ENCODE results near the gene FREM1. TPM values are rescaled to one million over a fixed set of nuclear protein-coding genes. Genes with fewer than 3 reads are reported as not detected.

Gene FREM1
- total and polyA plus RNA-seq, 2 experiments from 2014 or later: 0.78 to 3.1 TPM

DNA sequence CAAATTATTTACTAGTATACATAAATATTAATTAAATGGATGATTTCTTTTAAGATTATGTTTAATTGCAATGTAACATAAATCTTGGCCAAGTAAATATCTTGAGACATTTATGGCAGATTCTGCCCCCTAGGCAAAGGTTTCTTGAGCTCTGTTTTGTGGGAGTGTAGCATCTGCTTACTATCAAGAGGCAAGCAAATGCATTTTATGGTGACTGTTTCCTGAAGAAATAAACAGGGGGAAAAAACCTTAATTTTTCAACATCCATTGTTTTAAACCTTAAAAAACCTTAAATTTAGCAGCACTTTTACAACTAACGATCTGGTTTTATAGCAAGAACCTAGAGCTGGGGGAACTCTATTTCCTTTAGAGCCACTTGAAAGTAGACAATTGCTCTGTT is 25.7 kb upstream of the FREM1 start:
- no peak overlapping the region for H3K4me2 ChIP-seq
- peaks cover 11% of the 10 kb centered on the region; the same call in 2 of the 3 replicates for H3K4me1 Mint-ChIP-seq
- H3K27me3 Mint-ChIP-seq (ENCODE audit: insufficient read depth, low read depth, poor library complexity): no peaks in the 10 kb centered on the region
- no peak overlapping the region for H2AFZ ChIP-seq
- H4K20me1 ChIP-seq (replicated peaks; ENCODE audit: insufficient read depth): no peaks in the 10 kb centered on the region
- H3K9me2 ChIP-seq (ENCODE audit: insufficient read depth): no peaks in the 10 kb centered on the region
- no peak overlapping the region for H3K4me3 ChIP-seq
- no peak overlapping the region for H3K4me3 Mint-ChIP-seq
- peaks cover 26% of the 10 kb centered on the region for H3K4me1 ChIP-seq (ENCODE audit: insufficient read depth)
- no peaks in the 10 kb centered on the region for H3K79me2 ChIP-seq (replicated peaks; ENCODE audit: insufficient read depth)
- H3K27ac Mint-ChIP-seq: no peak overlapping the region
- no peak for TF ChIP-seq POLR2AphosphoS5 (IDR thresholded peaks at IDR 0.05; ENCODE audit: low read depth)
- no peak for TF ChIP-seq ZNF114 (CRISPR knock-in tag; IDR thresholded peaks at IDR 0.05)
- TF ChIP-seq STAT1 (IDR thresholded peaks at IDR 0.05; ENCODE audit: unreplicated experiment): no peak
- no peak for TF ChIP-seq EZH2 (IDR thresholded peaks at IDR 0.05; ENCODE audit: low read depth, unreplicated experiment)
- TF ChIP-seq, protein P1, sequence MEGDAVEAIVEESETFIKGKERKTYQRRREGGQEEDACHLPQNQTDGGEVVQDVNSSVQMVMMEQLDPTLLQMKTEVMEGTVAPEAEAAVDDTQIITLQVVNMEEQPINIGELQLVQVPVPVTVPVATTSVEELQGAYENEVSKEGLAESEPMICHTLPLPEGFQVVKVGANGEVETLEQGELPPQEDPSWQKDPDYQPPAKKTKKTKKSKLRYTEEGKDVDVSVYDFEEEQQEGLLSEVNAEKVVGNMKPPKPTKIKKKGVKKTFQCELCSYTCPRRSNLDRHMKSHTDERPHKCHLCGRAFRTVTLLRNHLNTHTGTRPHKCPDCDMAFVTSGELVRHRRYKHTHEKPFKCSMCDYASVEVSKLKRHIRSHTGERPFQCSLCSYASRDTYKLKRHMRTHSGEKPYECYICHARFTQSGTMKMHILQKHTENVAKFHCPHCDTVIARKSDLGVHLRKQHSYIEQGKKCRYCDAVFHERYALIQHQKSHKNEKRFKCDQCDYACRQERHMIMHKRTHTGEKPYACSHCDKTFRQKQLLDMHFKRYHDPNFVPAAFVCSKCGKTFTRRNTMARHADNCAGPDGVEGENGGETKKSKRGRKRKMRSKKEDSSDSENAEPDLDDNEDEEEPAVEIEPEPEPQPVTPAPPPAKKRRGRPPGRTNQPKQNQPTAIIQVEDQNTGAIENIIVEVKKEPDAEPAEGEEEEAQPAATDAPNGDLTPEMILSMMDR (conservative IDR thresholded peaks at IDR 0.05; ENCODE audit: low read depth in 2 of 2): no peak
- H3F3A ChIP-seq (replicated peaks; ENCODE audit: low read depth): no peaks in the 10 kb centered on the region
- DNase-seq (ENCODE audit: low spot score): no peak
- no peak overlapping the region for H3K27ac ChIP-seq (ENCODE audit: low read depth)
- no peaks in the 10 kb centered on the region for H3K36me3 Mint-ChIP-seq (ENCODE audit: low read depth)
- H3K36me3 ChIP-seq (ENCODE audit: insufficient read depth): no peaks in the 10 kb centered on the region
- no peak for ATAC-seq
- no peaks in the 10 kb centered on the region for H3K27me3 ChIP-seq (ENCODE audit: insufficient read depth)
- no peaks in the 10 kb centered on the region for H3K9me3 Mint-ChIP-seq

DNA sequence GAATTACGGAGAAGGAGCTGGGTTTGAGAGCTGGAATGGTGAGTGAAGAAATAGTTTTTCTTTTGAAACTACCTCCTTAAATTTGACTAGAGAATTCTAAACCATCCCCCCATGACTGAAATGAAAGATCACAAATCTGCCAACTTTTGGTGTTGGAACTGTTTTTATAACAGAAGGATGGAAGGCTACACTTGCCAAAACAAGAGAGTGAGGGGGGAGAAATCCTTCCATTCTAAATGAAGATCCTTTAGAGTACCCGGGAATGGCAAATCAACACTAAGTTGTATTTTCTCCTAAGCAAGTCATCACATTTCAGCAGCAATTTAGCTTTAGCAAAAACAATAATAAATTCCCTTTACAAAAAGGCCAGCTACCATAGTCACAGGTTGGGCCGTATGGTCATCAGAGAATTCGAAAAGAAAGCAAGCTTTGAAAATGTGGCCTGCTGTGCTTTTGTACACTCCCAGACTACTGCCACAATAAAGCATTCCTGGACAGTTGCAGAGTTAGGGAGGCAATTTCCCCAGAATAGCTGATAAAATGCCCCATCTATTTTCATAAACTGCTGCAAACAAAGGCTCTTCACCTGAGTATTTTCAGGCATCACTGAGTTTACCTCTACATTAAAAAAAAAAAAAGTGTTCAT is 25.0 kb upstream of the FREM1 start:
- DNase-seq (ENCODE audit: low spot score): peak; percentile 15
- Histone ChIP-seq H3K4me3 (no peak overlapping the region), H3K79me2 (replicated peaks; ENCODE audit: insufficient read depth) (no peaks in the 10 kb centered on the region), H4K20me1 (replicated peaks; ENCODE audit: insufficient read depth) (no peaks in the 10 kb centered on the region), H3K9me2 (ENCODE audit: insufficient read depth) (no peaks in the 10 kb centered on the region), H3K27me3 (ENCODE audit: insufficient read depth) (no peaks in the 10 kb centered on the region), H3K36me3 (ENCODE audit: insufficient read depth) (no peaks in the 10 kb centered on the region), H2AFZ (no peak overlapping the region), H3F3A (replicated peaks; ENCODE audit: low read depth) (no peaks in the 10 kb centered on the region), H3K4me1 (ENCODE audit: insufficient read depth) (peaks cover 26% of the 10 kb centered on the region), H3K4me2 (no peak overlapping the region), H3K27ac (ENCODE audit: low read depth) (no peak overlapping the region)
- Mint-ChIP-seq H3K36me3 (ENCODE audit: low read depth) (no peaks in the 10 kb centered on the region), H3K27me3 (ENCODE audit: insufficient read depth, low read depth, poor library complexity) (no peaks in the 10 kb centered on the region), H3K9me3 (no peaks in the 10 kb centered on the region), H3K4me3 (no peak overlapping the region), H3K27ac (no peak overlapping the region), H3K4me1 (peaks cover 11% of the 10 kb centered on the region; the same call in 2 of the 3 replicates)
- ATAC-seq: no peak; the same call in 2 of the 3 replicates
- TF ChIP-seq EZH2phosphoT487 (IDR thresholded peaks at IDR 0.05; ENCODE audit: unreplicated experiment): no peak
- TF ChIP-seq JUNB (IDR thresholded peaks at IDR 0.05; ENCODE audit: unreplicated experiment): no peak
- TF ChIP-seq, protein P2, sequence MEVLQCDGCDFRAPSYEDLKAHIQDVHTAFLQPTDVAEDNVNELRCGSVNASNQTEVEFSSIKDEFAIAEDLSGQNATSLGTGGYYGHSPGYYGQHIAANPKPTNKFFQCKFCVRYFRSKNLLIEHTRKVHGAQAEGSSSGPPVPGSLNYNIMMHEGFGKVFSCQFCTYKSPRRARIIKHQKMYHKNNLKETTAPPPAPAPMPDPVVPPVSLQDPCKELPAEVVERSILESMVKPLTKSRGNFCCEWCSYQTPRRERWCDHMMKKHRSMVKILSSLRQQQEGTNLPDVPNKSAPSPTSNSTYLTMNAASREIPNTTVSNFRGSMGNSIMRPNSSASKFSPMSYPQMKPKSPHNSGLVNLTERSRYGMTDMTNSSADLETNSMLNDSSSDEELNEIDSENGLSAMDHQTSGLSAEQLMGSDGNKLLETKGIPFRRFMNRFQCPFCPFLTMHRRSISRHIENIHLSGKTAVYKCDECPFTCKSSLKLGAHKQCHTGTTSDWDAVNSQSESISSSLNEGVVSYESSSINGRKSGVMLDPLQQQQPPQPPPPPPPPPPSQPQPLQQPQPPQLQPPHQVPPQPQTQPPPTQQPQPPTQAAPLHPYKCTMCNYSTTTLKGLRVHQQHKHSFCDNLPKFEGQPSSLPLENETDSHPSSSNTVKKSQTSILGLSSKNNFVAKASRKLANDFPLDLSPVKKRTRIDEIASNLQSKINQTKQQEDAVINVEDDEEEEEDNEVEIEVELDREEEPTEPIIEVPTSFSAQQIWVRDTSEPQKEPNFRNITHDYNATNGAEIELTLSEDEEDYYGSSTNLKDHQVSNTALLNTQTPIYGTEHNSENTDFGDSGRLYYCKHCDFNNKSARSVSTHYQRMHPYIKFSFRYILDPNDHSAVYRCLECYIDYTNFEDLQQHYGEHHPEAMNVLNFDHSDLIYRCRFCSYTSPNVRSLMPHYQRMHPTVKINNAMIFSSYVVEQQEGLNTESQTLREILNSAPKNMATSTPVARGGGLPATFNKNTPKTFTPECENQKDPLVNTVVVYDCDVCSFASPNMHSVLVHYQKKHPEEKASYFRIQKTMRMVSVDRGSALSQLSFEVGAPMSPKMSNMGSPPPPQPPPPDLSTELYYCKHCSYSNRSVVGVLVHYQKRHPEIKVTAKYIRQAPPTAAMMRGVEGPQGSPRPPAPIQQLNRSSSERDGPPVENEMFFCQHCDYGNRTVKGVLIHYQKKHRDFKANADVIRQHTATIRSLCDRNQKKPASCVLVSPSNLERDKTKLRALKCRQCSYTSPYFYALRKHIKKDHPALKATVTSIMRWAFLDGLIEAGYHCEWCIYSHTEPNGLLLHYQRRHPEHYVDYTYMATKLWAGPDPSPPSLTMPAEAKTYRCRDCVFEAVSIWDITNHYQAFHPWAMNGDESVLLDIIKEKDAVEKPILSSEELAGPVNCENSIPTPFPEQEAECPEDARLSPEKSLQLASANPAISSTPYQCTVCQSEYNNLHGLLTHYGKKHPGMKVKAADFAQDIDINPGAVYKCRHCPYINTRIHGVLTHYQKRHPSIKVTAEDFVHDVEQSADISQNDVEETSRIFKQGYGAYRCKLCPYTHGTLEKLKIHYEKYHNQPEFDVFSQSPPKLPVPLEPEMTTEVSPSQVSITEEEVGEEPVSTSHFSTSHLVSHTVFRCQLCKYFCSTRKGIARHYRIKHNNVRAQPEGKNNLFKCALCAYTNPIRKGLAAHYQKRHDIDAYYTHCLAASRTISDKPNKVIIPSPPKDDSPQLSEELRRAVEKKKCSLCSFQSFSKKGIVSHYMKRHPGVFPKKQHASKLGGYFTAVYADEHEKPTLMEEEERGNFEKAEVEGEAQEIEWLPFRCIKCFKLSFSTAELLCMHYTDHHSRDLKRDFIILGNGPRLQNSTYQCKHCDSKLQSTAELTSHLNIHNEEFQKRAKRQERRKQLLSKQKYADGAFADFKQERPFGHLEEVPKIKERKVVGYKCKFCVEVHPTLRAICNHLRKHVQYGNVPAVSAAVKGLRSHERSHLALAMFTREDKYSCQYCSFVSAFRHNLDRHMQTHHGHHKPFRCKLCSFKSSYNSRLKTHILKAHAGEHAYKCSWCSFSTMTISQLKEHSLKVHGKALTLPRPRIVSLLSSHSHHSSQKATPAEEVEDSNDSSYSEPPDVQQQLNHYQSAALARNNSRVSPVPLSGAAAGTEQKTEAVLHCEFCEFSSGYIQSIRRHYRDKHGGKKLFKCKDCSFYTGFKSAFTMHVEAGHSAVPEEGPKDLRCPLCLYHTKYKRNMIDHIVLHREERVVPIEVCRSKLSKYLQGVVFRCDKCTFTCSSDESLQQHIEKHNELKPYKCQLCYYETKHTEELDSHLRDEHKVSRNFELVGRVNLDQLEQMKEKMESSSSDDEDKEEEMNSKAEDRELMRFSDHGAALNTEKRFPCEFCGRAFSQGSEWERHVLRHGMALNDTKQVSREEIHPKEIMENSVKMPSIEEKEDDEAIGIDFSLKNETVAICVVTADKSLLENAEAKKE (CRISPR knock-in tag; IDR thresholded peaks at IDR 0.05): no peak
- no peak for TF ChIP-seq CREB1 (CRISPR knock-in tag; IDR thresholded peaks at IDR 0.05; ENCODE audit: low read depth)
- no peak for TF ChIP-seq POLR2AphosphoS5 (IDR thresholded peaks at IDR 0.05; ENCODE audit: low read depth)
- no peak for TF ChIP-seq EZH2 (IDR thresholded peaks at IDR 0.05; ENCODE audit: low read depth, unreplicated experiment)
- TF ChIP-seq ZNF114 (CRISPR knock-in tag; IDR thresholded peaks at IDR 0.05): no peak
- no peak for TF ChIP-seq ZNF331 (CRISPR knock-in tag; IDR thresholded peaks at IDR 0.05; ENCODE audit: low read depth)
- TF ChIP-seq, protein P1 (conservative IDR thresholded peaks at IDR 0.05; ENCODE audit: low read depth in 2 of 2): no peak
